ENCODE measurements around the gene GOT1.

Gene GOT1

GRCh38 chr10:99432881-99433280 is 2.5 kb upstream of the GOT1 start:
- no peak overlapping the region for H3K4me3 ChIP-seq (ENCODE audit: low read depth, low read length)
- TF ChIP-seq, protein P1, sequence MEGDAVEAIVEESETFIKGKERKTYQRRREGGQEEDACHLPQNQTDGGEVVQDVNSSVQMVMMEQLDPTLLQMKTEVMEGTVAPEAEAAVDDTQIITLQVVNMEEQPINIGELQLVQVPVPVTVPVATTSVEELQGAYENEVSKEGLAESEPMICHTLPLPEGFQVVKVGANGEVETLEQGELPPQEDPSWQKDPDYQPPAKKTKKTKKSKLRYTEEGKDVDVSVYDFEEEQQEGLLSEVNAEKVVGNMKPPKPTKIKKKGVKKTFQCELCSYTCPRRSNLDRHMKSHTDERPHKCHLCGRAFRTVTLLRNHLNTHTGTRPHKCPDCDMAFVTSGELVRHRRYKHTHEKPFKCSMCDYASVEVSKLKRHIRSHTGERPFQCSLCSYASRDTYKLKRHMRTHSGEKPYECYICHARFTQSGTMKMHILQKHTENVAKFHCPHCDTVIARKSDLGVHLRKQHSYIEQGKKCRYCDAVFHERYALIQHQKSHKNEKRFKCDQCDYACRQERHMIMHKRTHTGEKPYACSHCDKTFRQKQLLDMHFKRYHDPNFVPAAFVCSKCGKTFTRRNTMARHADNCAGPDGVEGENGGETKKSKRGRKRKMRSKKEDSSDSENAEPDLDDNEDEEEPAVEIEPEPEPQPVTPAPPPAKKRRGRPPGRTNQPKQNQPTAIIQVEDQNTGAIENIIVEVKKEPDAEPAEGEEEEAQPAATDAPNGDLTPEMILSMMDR (IDR thresholded peaks at IDR 0.05; ENCODE audit: low read depth, low read length), result no peak

DNA sequence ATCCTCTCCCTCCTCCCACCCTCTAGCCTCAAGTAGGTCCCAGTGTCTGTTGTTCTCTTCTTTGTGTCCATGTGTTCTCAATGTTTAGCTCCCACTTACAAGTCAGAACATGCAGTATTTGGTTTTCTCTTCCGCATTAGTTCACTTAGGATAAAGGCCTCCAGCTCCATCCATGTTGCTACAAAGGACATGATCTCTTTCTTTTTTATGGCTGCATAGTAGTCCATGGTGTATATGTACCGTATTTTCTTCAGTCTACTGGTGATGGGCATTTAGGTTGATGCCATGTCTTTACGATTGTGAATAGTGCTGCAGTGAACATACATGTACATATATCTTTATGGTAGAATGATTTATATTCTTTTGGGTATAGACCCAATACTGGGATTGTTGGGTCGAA is 1.6 kb upstream of the GOT1 start:
- TF ChIP-seq, protein P1 (IDR thresholded peaks at IDR 0.05; ENCODE audit: low read depth, low read length), result no peak
- H3K4me3 ChIP-seq (ENCODE audit: low read depth, low read length), result no peak overlapping the region; the same call in 1 of the 2 replicates

- peak overlapping the region; percentile 100 for H3K4me3 ChIP-seq (ENCODE audit: low read depth, low read length)
- TF ChIP-seq, protein P1 (IDR thresholded peaks at IDR 0.05; ENCODE audit: low read depth, low read length), result no peak
Observed at GRCh38 chr10:99431190-99431760, 851 bp upstream of the GOT1 start.

GRCh38 chr10:99430116-99430450 is 341 bp downstream of the GOT1 start:
- TF ChIP-seq, protein P1 (IDR thresholded peaks at IDR 0.05; ENCODE audit: low read depth, low read length), result no peak
- peak overlapping the region; percentile 100 for H3K4me3 ChIP-seq (ENCODE audit: low read depth, low read length)

GRCh38 chr10:99429517-99430095 is 818 bp downstream of the GOT1 start:
- H3K4me3 ChIP-seq (ENCODE audit: low read depth, low read length), result peak overlapping the region; percentile 100
- TF ChIP-seq, protein P1 (IDR thresholded peaks at IDR 0.05; ENCODE audit: low read depth, low read length), result no peak

DNA sequence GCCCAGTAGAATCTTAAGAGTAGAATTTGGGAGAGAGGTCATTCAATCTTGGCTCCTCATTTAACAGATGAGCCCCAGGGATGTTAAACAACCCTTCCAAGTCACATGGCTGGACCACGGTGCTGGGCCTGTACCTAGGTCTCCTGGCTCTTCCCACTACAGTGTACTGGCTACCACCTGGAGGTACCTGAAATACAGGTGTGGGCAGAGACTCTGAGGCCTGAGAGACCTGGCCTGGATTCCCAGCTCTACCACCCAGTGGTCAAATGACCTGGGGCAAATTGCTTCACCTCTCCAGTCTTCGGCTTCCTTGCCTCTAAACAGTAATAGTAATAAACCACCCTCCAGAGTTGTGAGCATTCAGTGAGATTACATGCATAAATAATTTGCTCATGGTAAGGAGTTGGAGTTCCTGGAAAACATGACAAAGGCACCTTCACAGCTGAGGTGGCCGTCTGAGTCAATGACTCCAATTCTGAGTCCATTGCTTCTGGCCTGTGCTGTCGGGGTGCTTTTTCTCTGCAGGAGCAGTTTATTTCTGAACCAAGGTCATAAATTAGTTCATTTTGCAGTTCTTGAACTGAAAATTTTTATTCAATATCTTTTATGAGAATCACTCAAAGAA is 2.7 kb downstream of the GOT1 start:
- H3K4me3 ChIP-seq (ENCODE audit: low read depth, low read length), result no peak overlapping the region
- TF ChIP-seq, protein P1 (IDR thresholded peaks at IDR 0.05; ENCODE audit: low read depth, low read length), result no peak

GRCh38 chr10:99426689-99427088 is 3.7 kb downstream of the GOT1 start:
- TF ChIP-seq, protein P1 (IDR thresholded peaks at IDR 0.05; ENCODE audit: low read depth, low read length), result no peak
- H3K4me3 ChIP-seq (ENCODE audit: low read depth, low read length), result no peak overlapping the region
